GM18502 (cell line): Measurements from ENCODE around the gene FAM149B1.
A peak's percentile ranks its signal among the peaks of the same experiment; 100 is the strongest.
"Not testable (repeated sequence)": the region's sequence is repeated elsewhere in the genome, so short reads cannot be mapped to it uniquely, and the experiment has no call there.

ENCODE experiments used
- ATAC-seq: cut with Tn5 transposase; IDR thresholded peaks from one replicate; pipeline ENCODE4 v1.9.1; 2021; ENCODE audit warnings: mild to moderate bottlenecking; ENCODE audit not compliant: unreplicated experiment, poor library complexity

FAM149B1 gene

GRCh38 chr10:73228247-73228646 is 60.3 kb downstream of the FAM149B1 start:
- ATAC-seq = no peak

DNA sequence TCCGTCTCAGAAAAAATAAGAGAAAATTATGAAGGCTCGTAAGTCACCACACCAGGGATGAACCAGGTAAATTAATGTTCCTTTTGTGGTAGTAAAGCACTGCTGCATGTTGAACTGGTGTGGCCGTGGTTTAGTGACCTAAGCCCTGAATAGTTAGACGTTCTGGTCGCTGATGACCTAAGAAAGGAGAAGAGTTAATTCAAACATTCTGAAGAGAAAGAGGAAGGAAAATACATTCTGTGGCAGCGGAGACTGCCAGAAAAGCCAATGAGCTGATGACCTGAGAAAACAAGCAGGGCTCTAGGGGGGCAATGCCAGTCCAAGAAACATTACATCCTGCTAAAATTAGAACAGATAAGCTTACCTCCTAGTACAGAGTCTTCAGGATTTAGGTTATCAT is 61.6 kb downstream of the FAM149B1 start:
- no peak for ATAC-seq

DNA sequence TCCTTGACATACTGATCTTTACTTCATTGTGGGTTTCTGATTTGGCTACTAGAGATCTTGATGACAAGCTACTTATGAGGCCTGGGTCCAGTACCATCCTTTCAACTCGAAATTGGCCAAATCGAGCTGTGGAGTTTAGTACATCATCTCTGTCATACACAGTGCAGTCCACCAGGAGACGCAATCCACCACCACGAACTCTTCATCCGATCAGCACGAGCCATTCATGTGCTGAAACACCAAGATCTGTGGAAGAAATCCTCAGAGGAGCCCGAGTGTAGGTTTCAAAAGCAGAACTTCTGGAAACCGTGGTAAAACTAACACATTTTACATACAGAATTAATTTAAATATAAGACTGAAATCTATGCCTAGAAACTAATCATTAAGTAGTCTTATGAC is 65.0 kb downstream of the FAM149B1 start:
- ATAC-seq = no peak

GRCh38 chr10:73233883-73234282 is 66.0 kb downstream of the FAM149B1 start:
- ATAC-seq = no peak

- ATAC-seq = no peak
These were observed 66.8 kb downstream of the FAM149B1 start for GRCh38 chr10:73234695-73235094.

GRCh38 chr10:73238990-73239566 is 71.2 kb downstream of the FAM149B1 start:
- no peak for ATAC-seq

GRCh38 chr10:73239908-73240307 is 72.0 kb downstream of the FAM149B1 start:
- ATAC-seq = no peak

- ATAC-seq = no peak
These were observed 77.1 kb downstream of the FAM149B1 start for GRCh38 chr10:73244866-73245477.

DNA sequence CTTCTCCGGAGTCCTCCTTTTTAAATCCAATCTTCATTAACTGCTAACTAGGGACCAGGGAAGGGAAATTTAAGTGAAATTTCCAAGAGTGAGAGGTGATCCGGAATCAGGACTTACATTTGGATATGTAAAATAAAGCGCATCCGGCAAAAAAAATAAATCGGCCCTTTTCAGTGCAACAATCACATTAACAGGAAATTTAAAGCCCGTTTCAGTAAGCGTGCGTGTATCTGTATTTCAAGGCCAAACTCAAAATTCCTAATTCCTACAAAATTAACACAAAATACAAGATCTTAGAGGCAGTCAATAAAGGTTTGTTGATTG is 78.4 kb downstream of the FAM149B1 start:
- ATAC-seq = no peak

- peak; percentile 88 for ATAC-seq
These were observed 79.0 kb downstream of the FAM149B1 start, which contains the start of gene DNAJC9 for GRCh38 chr10:73246646-73247508. TSS of gene DNAJC9 (minus strand) at chr10:73247255. CDS start at chr10:73247189, 66 bp downstream.

- ATAC-seq = no peak
These were observed 79.8 kb downstream of the FAM149B1 start for GRCh38 chr10:73247509-73248258.

- no peak for ATAC-seq
These were observed 80.4 kb downstream of the FAM149B1 start for GRCh38 chr10:73248259-73248724.

DNA sequence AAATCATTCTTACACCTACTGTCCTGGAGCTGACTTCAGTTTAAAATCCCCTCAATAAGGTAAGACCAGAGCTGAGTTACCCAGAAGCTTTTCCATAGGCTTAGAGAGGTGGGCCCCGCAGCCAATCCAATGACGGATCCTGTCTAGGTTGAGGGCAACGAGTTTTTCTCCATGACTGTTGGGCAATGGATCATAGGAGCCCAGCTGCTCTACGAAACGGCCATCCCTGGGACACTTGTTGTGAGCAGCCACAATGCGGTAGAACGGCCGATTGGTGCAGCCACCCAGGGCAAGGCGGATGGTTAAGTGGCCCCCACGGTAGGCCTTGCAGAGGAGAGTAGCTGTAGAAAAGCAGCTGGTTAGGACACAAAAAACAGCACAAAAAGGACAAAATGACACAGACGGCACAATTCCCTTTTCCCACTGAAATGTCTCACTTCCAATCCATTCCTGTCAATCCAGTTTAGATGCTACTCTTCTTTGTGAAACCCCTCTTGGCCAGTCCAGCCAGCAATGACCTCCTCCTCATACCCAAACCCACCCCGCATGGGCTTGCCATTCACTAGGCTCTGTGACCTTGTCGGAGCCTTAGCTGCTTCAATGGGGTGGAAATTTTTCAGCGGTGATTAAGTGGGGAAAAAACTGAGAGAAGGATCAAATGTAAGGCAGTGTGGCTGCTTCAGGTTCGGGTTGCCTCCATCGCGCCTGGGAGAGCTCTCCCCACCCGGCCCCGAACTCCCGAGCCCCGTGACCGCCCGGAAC is 83.9 kb downstream of the FAM149B1 start:
- no peak for ATAC-seq

GRCh38 chr10:73252445-73253224 is 84.7 kb downstream of the FAM149B1 start, which contains the start of gene MRPS16:
TSS of gene MRPS16 (minus strand) at chr10:73252644. CDS start at chr10:73252482, 162 bp downstream.
- ATAC-seq = peak; percentile 79

- ATAC-seq = no peak
These were observed 85.3 kb downstream of the FAM149B1 start for GRCh38 chr10:73253225-73253555.

DNA sequence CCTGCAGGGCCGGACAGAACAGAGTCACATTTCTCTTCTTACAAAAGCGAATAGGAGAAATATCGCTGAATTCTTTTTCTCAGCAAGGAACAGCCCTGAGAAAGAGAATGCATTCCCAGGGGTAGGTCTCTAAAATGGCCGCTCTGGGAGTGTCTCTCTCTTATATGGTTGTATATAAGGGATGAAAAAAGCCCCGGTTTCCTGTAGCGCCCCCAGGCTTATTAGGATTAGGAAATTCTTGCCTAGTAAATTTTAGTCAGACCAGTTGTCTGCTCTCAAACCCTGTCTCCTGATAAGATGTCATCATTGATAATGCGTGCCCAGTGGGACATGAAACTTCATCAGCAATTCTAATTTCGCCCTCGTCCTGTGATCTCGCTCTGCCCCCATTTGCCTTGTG is 90.7 kb downstream of the FAM149B1 start:
- ATAC-seq = not testable (repeated sequence)

DNA sequence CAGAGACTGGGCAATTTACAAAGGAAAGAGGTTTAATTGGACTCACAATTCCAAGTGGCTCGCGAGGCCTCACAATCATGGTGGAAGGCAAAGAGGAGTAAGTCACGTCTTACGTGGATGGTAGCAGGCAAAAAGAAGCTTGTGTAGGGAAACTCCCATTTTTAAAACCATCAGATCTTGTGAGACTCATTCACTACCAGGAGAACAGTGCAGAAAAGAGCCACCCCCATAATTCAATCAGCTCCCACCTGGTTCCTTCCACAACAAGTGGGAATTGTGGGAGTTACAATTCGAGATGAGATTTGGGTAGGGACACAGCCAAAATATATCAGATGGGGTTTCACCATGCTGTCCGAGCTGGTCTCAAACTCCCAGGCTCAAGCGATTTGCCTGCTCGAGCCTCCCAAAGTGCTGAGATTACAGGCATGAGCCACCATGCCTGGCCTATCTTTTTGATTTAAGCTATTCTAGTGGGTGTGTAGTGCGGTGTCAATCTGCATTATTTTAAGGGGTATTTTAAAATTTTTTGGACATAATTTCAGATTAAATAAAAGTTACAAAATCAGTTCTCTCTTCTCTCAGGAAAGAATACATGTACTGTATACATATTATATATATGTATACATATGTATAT is 93.6 kb downstream of the FAM149B1 start:
- ATAC-seq = no peak

DNA sequence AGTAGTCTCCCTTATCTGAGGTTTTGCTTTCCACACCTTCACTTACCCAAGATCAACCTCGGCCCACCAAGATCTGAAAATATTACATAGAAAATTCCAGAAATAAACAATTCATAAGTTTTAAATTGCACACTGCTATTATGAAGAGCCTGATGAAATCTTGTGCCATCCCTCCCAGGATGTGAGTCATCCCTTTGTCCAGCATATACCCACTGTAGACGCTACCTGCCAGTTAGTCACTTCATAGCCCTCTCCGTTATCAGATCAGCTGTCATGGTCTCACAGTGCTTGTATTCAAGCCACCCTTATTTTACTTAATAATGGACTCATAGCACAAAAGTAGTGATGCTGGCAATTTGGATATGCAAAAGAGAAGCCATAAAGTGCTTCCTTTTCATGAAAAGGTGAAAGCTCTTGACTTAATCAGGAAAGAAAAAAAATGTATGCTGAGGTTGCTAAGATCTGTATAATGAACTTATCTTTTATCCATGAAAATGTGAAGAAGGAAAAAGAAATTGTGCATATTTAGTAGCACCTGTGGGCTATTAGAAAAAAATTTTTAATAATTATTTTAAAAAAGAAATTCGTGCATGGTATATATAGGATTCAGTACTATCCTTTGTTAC is 94.3 kb downstream of the FAM149B1 start:
- no peak for ATAC-seq
